ENCODE data around the gene NPDC1. TPM values are rescaled to one million over a fixed set of nuclear protein-coding genes. Genes with fewer than 3 reads are reported as not detected.
A peak's percentile ranks its signal among the peaks of the same experiment; 100 is the strongest.

The NPDC1 gene
- total and polyA plus RNA-seq, 4 experiments from 2014 or later: 20.7 to 32.2 (median 22.1) TPM

GRCh38 chr9:137056739-137057415 lies 10.9 kb upstream of the NPDC1 start:
- Mint-ChIP-seq H3K27ac (no peak overlapping the region), H3K4me1 (no peaks in the 10 kb centered on the region), H3K9me3 (no peaks in the 10 kb centered on the region), H3K36me3 (no peaks in the 10 kb centered on the region), H3K4me3 (no peak overlapping the region), H3K27me3 (peaks cover 1 to 2% of the 10 kb centered on the region in 2 donors)
- no peaks in the 10 kb centered on the region for H3K9me3 ChIP-seq (ENCODE audit: control insufficient read depth in 1 of 2, low read length in 2 of 2)
- H3K36me3 ChIP-seq (ENCODE audit: insufficient read depth, low read length): no peaks in the 10 kb centered on the region
- no peak overlapping the region for H3K27ac ChIP-seq (ENCODE audit: low read depth, low read length)
- H3K4me1 ChIP-seq (ENCODE audit: insufficient read depth, low read length): peaks cover 11% of the 10 kb centered on the region
- ChIA-PET POLR2A (ENCODE audit: partially characterized antibody) (no interaction called here), CTCF (ENCODE audit: partially characterized antibody) (interaction anchor here (1.3 to 2.2 kb wide), 3 partner anchors 10 to 28 kb away, joined by 5 to 11 read pairs (median 6); partner anchors contain the start of gene NPDC1)
- no peak overlapping the region for H3K4me3 ChIP-seq (ENCODE audit: low read length in 2 of 2)
- no peak for DNase-seq
- H3K27me3 ChIP-seq (ENCODE audit: insufficient read depth, low read length): peaks cover 13% of the 10 kb centered on the region
- intact Hi-C loops (cut with micrococcal nuclease): no loop called here

DNA sequence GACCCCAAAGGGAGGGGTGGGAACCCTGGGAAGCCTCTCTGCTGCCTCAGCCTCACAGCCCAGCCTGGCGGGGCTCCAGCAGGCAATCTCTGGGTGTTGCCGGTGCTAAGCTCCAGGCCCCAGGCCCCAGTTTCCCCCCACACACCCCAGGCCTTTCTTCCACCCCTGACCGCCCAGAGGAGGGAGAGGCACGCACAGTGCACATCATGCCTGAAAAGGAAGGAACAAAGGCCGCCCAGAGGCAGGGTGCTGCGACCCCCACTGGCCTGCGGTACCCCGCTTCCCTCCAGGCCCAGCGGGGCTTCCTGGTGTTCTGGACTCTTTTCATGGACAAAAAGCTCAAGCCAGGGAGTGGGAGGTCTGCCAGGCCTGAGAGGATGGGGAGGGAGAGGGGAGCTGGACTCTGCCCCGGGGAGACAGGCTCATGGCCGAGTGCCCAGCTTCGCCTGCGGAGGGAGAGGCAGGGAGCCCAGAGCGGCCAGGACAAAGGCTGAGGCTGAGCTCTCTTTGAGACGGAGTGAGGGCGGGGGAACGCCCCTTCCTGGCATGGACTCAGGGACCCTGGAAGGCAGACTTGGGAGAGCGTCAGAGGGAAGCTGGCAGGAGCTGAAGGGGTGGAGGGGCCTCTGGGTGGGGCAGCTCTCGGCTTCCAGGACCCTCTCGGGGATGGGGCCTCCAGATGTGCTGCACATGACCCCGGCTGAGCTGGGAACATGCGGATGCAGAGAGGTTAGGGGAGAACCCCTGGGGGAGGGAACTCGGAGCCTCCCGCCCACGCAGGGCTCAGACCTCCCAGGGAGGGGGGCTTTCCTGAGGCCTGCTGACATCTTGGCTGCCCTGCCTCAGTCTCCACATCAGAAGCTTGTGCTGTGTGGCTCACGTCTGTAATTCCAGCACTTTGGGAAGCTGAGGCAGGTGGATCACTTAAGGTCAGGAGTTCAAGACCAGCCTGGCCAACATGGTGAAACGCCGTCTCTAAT lies 9.7 kb upstream of the NPDC1 start:
- no peaks in the 10 kb centered on the region for H3K9me3 Mint-ChIP-seq
- intact Hi-C loops (cut with micrococcal nuclease): no loop called here
- POLR2A ChIA-PET (ENCODE audit: partially characterized antibody): interaction anchor here (1.0 kb wide), 1 partner anchor 12 kb away, joined by 3 read pairs; no protein-coding TSS in a partner anchor

GRCh38 chr9:137054932-137055384 lies 9.0 kb upstream of the NPDC1 start:
- H3K27me3 ChIP-seq (ENCODE audit: insufficient read depth, low read length): peaks cover 25% of the 10 kb centered on the region
- intact Hi-C loops (cut with micrococcal nuclease): no loop called here
- no peak for DNase-seq
- H3K36me3 ChIP-seq (ENCODE audit: insufficient read depth, low read length): no peaks in the 10 kb centered on the region
- ChIA-PET POLR2A (ENCODE audit: partially characterized antibody) (interaction anchor here (1.0 kb wide), 1 partner anchor 12 kb away, joined by 3 read pairs; no protein-coding TSS in a partner anchor), CTCF (ENCODE audit: partially characterized antibody) (interaction anchor here (1.6 to 2.5 kb wide), 2 partner anchors 9 to 13 kb away, joined by 6 to 12 read pairs; no protein-coding TSS in a partner anchor)
- H3K36me3 Mint-ChIP-seq: no peaks in the 10 kb centered on the region
- peaks cover 11% of the 10 kb centered on the region for H3K4me1 ChIP-seq (ENCODE audit: insufficient read depth, low read length)
- peaks cover 0 to 4% (median 0%) of the 10 kb centered on the region in 8 donors for H3K9me3 Mint-ChIP-seq
- no peak overlapping the region for H3K27ac ChIP-seq (ENCODE audit: low read depth, low read length)
- peaks cover 0 to under 1% (median 0%) of the 10 kb centered on the region in 4 donors for H3K4me1 Mint-ChIP-seq
- no peak overlapping the region for H3K4me3 Mint-ChIP-seq
- H3K9me3 ChIP-seq (ENCODE audit: control insufficient read depth in 1 of 2, low read length in 2 of 2): no peaks in the 10 kb centered on the region
- H3K4me3 ChIP-seq (ENCODE audit: low read length in 2 of 2): no peak overlapping the region
- H3K27ac Mint-ChIP-seq: no peak overlapping the region
- peaks cover 4% of the 10 kb centered on the region in 2 donors for H3K27me3 Mint-ChIP-seq

More for the DNA sequence above, 9.7 kb upstream of the NPDC1 start:
- CTCF ChIA-PET (ENCODE audit: partially characterized antibody): interaction anchor here (1.1 to 2.5 kb wide), 5 partner anchors 9 to 263 kb away, joined by 3 to 12 read pairs (median 6); partner anchors contain the start of gene NPDC1
- Histone ChIP-seq H3K27ac (ENCODE audit: low read depth, low read length) (no peak overlapping the region), H3K36me3 (ENCODE audit: insufficient read depth, low read length) (no peaks in the 10 kb centered on the region), H3K27me3 (ENCODE audit: insufficient read depth, low read length) (peaks cover 20% of the 10 kb centered on the region), H3K4me3 (ENCODE audit: low read length in 2 of 2) (no peak overlapping the region), H3K9me3 (ENCODE audit: control insufficient read depth in 1 of 2, low read length in 2 of 2) (no peaks in the 10 kb centered on the region), H3K4me1 (ENCODE audit: insufficient read depth, low read length) (peaks cover 11% of the 10 kb centered on the region)
- Mint-ChIP-seq H3K4me3 (no peak overlapping the region), H3K27me3 (peaks cover 1 to 2% of the 10 kb centered on the region in 2 donors), H3K4me1 (no peaks in the 10 kb centered on the region), H3K36me3 (no peaks in the 10 kb centered on the region), H3K27ac (no peak overlapping the region)
- peak in 1 of 5 donors; percentile 28 for DNase-seq

- Histone ChIP-seq H3K4me3 (ENCODE audit: low read length in 2 of 2) (no peak within 1 kb of the TSS), H3K36me3 (ENCODE audit: insufficient read depth, low read length) (no peaks in the 10 kb centered on the region), H3K4me1 (ENCODE audit: insufficient read depth, low read length) (peaks cover 15% of the 10 kb centered on the region), H3K27ac (ENCODE audit: low read depth, low read length) (no peak within 1 kb of the TSS), H3K27me3 (ENCODE audit: insufficient read depth, low read length) (peaks cover 32% of the 10 kb centered on the region), H3K9me3 (ENCODE audit: control insufficient read depth in 1 of 2, low read length in 2 of 2) (no peaks in the 10 kb centered on the region)
- intact Hi-C loops (cut with micrococcal nuclease): no loop called here
- peak in 1 of 5 donors; percentile 52 for DNase-seq
- peaks cover 9 to 10% of the 10 kb centered on the region in 2 donors for H3K27me3 Mint-ChIP-seq
- ChIA-PET CTCF (ENCODE audit: partially characterized antibody) (interaction anchor here (2.5 kb wide), 1 partner anchor 10 kb away, joined by 12 read pairs; no protein-coding TSS in a partner anchor), POLR2A (ENCODE audit: partially characterized antibody) (interaction anchor here (0.7 to 1.0 kb wide), 2 partner anchors 13 to 23 kb away, joined by 3 read pairs; partner anchors contain the start of gene UAP1L1)
- H3K27ac Mint-ChIP-seq: no peak within 1 kb of the TSS
- H3K4me3 Mint-ChIP-seq: peak within 1 kb of the TSS in 1 of 8 donors; percentile 12
- H3K9me3 Mint-ChIP-seq: peaks cover 0 to 5% (median 0%) of the 10 kb centered on the region in 8 donors
- peaks cover 0 to 5% (median 3%) of the 10 kb centered on the region in 4 donors for H3K4me1 Mint-ChIP-seq
- H3K36me3 Mint-ChIP-seq: no peaks in the 10 kb centered on the region
Measured at GRCh38 chr9:137053944-137054931, 8.3 kb upstream of the NPDC1 start, which contains the start of gene ENTPD2. Gene ENTPD2, minus strand, starts transcription at chr9:137054061. Its CDS starts 64 bp downstream, at chr9:137053997.

- Histone ChIP-seq H3K27ac (ENCODE audit: low read depth, low read length) (no peak overlapping the region), H3K4me1 (ENCODE audit: insufficient read depth, low read length) (peaks cover 15% of the 10 kb centered on the region), H3K27me3 (ENCODE audit: insufficient read depth, low read length) (peaks cover 36% of the 10 kb centered on the region), H3K9me3 (ENCODE audit: control insufficient read depth in 1 of 2, low read length in 2 of 2) (no peaks in the 10 kb centered on the region), H3K4me3 (ENCODE audit: low read length in 2 of 2) (no peak overlapping the region), H3K36me3 (ENCODE audit: insufficient read depth, low read length) (no peaks in the 10 kb centered on the region)
- Mint-ChIP-seq H3K4me3 (peak overlapping the region in 1 of 8 donors; percentile 12), H3K27me3 (peaks cover 10% of the 10 kb centered on the region in 2 donors), H3K4me1 (peaks cover 0 to 5% (median 3%) of the 10 kb centered on the region in 4 donors), H3K36me3 (no peaks in the 10 kb centered on the region), H3K9me3 (peaks cover 0 to 5% (median 0%) of the 10 kb centered on the region in 8 donors), H3K27ac (peak overlapping the region in 1 of 7 donors; percentile 13)
- CTCF ChIA-PET (ENCODE audit: partially characterized antibody): interaction anchor here (0.9 to 1.2 kb wide), 3 partner anchors 14 to 24 kb away, joined by 3 to 6 read pairs (median 4); no protein-coding TSS in a partner anchor
- intact Hi-C loops (cut with micrococcal nuclease): no loop called here
- no peak for DNase-seq
- POLR2A ChIA-PET (ENCODE audit: partially characterized antibody): interaction anchor here (0.7 to 1.5 kb wide), 2 partner anchors 18 to 24 kb away, joined by 3 to 5 read pairs; partner anchors contain the start of gene UAP1L1
Measured at GRCh38 chr9:137052998-137053943, 7.3 kb upstream of the NPDC1 start.
